Hematopoietic multipotent progenitor cell treated with erythropoietin and hydrocortisone succinate and interleukin-3 and kit ligand, for 8 days (in vitro differentiated cells): ENCODE results near the gene UROC1.

Experiments used
- DNase-seq: peaks from one replicate; pipeline ENCODE4 v3.0.0-alpha.2; 2015

Gene UROC1

GRCh38 chr3:126517291-126517951 lies at the start of gene UROC1:
Gene UROC1, minus strand, starts transcription at chr3:126517773. Its CDS starts 54 bp downstream, at chr3:126517719.
- DNase-seq = no peak

GRCh38 chr3:126562737-126563276 lies 45.2 kb upstream of the UROC1 start:
- DNase-seq = no peak

- DNase-seq = no peak
Observed at GRCh38 chr3:126558336-126559071, 40.9 kb upstream of the UROC1 start, which contains the start of gene C3orf22. Gene C3orf22, minus strand, starts transcription at chr3:126558932. Its CDS starts 5,542 bp downstream, at chr3:126553390.

- no peak for DNase-seq
Observed at GRCh38 chr3:126557761-126558160, 40.2 kb upstream of the UROC1 start.

- DNase-seq = no peak
Observed at GRCh38 chr3:126557415-126557745, 39.8 kb upstream of the UROC1 start.

- no peak for DNase-seq
Observed at GRCh38 chr3:126556637-126557414, 39.3 kb upstream of the UROC1 start.

GRCh38 chr3:126555795-126556636 lies 38.4 kb upstream of the UROC1 start:
- DNase-seq = no peak

- no peak for DNase-seq
Observed at GRCh38 chr3:126554560-126555525, 37.3 kb upstream of the UROC1 start.

GRCh38 chr3:126553284-126554084 lies 35.9 kb upstream of the UROC1 start:
- no peak for DNase-seq

GRCh38 chr3:126552688-126553283 lies 35.2 kb upstream of the UROC1 start:
- no peak for DNase-seq

- DNase-seq = no peak
Observed at GRCh38 chr3:126551839-126552687, 34.5 kb upstream of the UROC1 start.

GRCh38 chr3:126551121-126551838 lies 33.7 kb upstream of the UROC1 start:
- no peak for DNase-seq

GRCh38 chr3:126550488-126551051 lies 33.0 kb upstream of the UROC1 start:
- DNase-seq = no peak

GRCh38 chr3:126549861-126550487 lies 32.4 kb upstream of the UROC1 start:
- no peak for DNase-seq

- DNase-seq = no peak
Observed at GRCh38 chr3:126548556-126549466, 31.2 kb upstream of the UROC1 start.

- DNase-seq = no peak
Observed at GRCh38 chr3:126547721-126548120, 30.1 kb upstream of the UROC1 start.
